H1 (cell line): Measurements from ENCODE around the gene TMEM89. TPM values are rescaled to one million over a fixed set of nuclear protein-coding genes. Genes with fewer than 3 reads are reported as not detected.

Experiments used
- CBX5 ChIP-seq: fragments of 300-800, 300-1000 bp; sonication (generic); IDR thresholded peaks from 2 replicates; pipeline ENCODE4 v1.7.1; 2016; ENCODE audit warnings: antibody characterized with exemption, low read length, low read depth
- HDAC2 ChIP-seq, 2 experiments: fragments of 300-600 bp in 1 of 2; sonication (generic) in 1 of 2; IDR thresholded peaks; 2 replicates each; pipeline ENCODE4 v1.6.1; 2011 to 2012; ENCODE audit warnings: low read depth in 2 of 2, low read length in 2 of 2, mild to moderate bottlenecking in 2 of 2, moderate library complexity in 2 of 2, borderline replicate concordance in 1 of 2, inconsistent platforms in 1 of 2
- JUND ChIP-seq: IDR thresholded peaks from 2 replicates; pipeline ENCODE4 v1.6.1; 2011; ENCODE audit warnings: mild to moderate bottlenecking, improper control_type of control experiment, low read length
- MAFK ChIP-seq: IDR thresholded peaks from 2 replicates; pipeline ENCODE4 v1.6.1; 2012; ENCODE audit warnings: low read depth, mild to moderate bottlenecking, improper control_type of control experiment, low read length
- SP4 ChIP-seq: IDR thresholded peaks from 2 replicates; pipeline ENCODE4 v1.6.1; 2012; ENCODE audit warnings: low read length, inconsistent platforms
- TEAD4 ChIP-seq: IDR thresholded peaks from 2 replicates; pipeline ENCODE4 v1.6.1; 2012; ENCODE audit warnings: low read depth, low read length, inconsistent platforms, mixed read lengths
- polyA plus RNA-seq, 7 experiments: library from polyadenylated mRNA; depleted of rRNA in 3 of 7; stranded (reverse) in 5 of 7; unstranded in 2 of 7; fragments of >200 nt in 5 of 7; fragments of 200-250 nt in 2 of 7; gene quantifications; 1 replicate in 5 of 7; 2 replicates in 1 of 7; 4 replicates in 1 of 7; pipeline versions ENCODE4 v1.2.1 to v1.2.3, GENCODE V29; 2011 to 2013; ENCODE audit warnings: missing spikeins in 2 of 7, mixed read lengths in 2 of 7
- total RNA-seq: library from RNA; stranded (reverse); fragmentation: NEBNext Ultra II Directional; extraction: Animal tissue kit (Norgen Biotek cat#: 25700); gene quantifications from 2 replicates; pipeline ENCODE4 v1.2.1, GENCODE V29; 2021
- TF ChIP-seq, protein P1 (sequence below): IDR thresholded peaks from 2 replicates; pipeline ENCODE4 v1.6.1; 2012; ENCODE audit warnings: inconsistent platforms

TMEM89 gene
- total and polyA plus RNA-seq, 2 of the 8 experiments (the other 6 are each of a cell fraction or from before 2014, with no cell fraction given): not detected

DNA sequence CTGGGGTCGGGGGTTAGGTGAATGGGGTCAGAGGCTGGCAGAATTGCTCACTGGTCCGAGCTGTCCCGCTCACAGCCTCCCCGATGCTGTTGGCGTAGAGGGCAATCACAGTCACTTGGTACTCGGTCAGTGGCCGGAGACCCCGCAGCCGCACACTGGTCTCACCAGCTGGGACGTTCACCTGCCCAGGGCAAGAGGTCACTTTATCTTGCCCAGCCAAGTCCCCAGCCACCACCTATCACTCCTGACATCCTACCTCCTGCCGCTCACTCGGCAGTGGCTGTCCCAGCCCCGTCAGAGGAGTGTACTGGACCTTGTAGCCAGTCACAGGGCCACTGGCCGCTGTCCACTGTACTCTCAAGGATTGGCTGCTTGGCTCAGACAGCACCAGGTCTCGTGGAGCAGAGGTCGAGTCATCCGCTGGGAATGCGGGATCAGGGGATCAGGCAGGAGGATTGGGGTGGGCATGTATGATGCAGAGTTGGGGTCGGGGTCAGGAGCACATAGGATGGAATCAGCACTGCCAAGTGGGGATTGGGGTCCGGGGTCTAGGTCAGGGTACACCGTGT lies 29.0 kb downstream of the TMEM89 start (continued):
- TF ChIP-seq, protein P1, sequence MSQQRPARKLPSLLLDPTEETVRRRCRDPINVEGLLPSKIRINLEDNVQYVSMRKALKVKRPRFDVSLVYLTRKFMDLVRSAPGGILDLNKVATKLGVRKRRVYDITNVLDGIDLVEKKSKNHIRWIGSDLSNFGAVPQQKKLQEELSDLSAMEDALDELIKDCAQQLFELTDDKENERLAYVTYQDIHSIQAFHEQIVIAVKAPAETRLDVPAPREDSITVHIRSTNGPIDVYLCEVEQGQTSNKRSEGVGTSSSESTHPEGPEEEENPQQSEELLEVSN: no peak
- TF ChIP-seq JUND (no peak), HDAC2 (IDR thresholded peaks at IDR 0.05; ENCODE audit: borderline replicate concordance in 1 of 2, low read depth in 2 of 2, low read length in 2 of 2) (no peak), SP4 (no peak), CBX5 (no peak), MAFK (no peak), TEAD4 (no peak)
